BE2C (cell line): ENCODE measurements around the gene CSNK2A1.

Experiments
- DNase-seq: peaks from one replicate; pipeline ENCODE4 v3.0.0-alpha.2; 2020
- H3K27me3 ChIP-seq: fragments of 250-450 bp; sonication (Bioruptor Pico); 2 replicates; pipeline ENCODE4 v1.5.1; 2020; ENCODE audit warnings: mild to moderate bottlenecking
- H3K36me3 ChIP-seq: fragments of 250-450 bp; sonication (Bioruptor Pico); 2 replicates; pipeline ENCODE4 v1.5.1; 2020; ENCODE audit warnings: mild to moderate bottlenecking
- H3K4me1 ChIP-seq: fragments of 250-450 bp; sonication (Bioruptor Pico); 2 replicates; pipeline ENCODE4 v1.5.1; 2020
- H3K4me3 ChIP-seq: 2 replicates; pipeline ENCODE4 v1.5.1; 2011; ENCODE audit warnings: low read depth, low read length
- H3K9me3 ChIP-seq: fragments of 250-450 bp; sonication (Bioruptor Pico); 2 replicates; pipeline ENCODE4 v1.5.1; 2020
- TF ChIP-seq, protein P1 (sequence below): IDR thresholded peaks from 2 replicates; pipeline ENCODE4 v1.5.1; 2012; ENCODE audit warnings: mild to moderate bottlenecking, low read depth, low read length

Gene CSNK2A1

DNA sequence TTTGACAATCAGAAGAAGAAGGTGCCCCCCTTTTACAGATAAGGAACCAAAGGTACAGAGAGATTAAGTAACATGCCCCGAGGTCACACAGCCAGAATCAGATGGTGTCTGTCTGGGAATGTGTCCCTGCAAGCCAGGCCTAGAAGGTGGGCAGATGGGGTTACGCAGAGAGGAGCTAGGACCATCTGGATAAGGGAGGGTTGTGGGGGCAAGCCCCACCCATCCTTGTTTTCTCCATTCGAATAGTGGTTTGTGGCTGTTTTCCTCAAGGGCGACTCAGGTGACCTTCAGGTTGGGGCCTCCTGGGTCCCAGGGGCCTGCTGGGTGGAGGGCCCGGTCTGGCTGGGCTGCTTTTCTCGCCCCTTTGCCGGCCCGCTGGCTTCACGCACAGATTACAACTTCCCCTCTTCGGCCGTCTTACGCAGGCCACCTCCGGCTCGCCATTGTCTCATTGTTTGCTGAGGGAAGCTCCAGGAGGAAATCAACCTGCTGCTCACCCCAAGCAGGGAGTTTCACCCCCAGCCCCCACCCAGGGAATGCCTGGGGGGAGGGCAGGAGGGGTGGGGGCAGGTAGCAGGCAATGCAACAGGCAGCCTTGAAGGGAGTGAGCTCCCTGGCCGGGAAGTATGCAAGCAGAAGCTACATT is 30.8 kb upstream of the CSNK2A1 start:
- H3K27me3 ChIP-seq: no peaks in the 10 kb centered on the region; the same call in 1 of the 2 replicates
- H3K4me3 ChIP-seq: no peak overlapping the region
- H3K9me3 ChIP-seq: no peaks in the 10 kb centered on the region
- TF ChIP-seq, protein P1, sequence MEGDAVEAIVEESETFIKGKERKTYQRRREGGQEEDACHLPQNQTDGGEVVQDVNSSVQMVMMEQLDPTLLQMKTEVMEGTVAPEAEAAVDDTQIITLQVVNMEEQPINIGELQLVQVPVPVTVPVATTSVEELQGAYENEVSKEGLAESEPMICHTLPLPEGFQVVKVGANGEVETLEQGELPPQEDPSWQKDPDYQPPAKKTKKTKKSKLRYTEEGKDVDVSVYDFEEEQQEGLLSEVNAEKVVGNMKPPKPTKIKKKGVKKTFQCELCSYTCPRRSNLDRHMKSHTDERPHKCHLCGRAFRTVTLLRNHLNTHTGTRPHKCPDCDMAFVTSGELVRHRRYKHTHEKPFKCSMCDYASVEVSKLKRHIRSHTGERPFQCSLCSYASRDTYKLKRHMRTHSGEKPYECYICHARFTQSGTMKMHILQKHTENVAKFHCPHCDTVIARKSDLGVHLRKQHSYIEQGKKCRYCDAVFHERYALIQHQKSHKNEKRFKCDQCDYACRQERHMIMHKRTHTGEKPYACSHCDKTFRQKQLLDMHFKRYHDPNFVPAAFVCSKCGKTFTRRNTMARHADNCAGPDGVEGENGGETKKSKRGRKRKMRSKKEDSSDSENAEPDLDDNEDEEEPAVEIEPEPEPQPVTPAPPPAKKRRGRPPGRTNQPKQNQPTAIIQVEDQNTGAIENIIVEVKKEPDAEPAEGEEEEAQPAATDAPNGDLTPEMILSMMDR: no peak
- no peak for DNase-seq
- H3K36me3 ChIP-seq: no peaks in the 10 kb centered on the region
- H3K4me1 ChIP-seq: no peaks in the 10 kb centered on the region

- Histone ChIP-seq H3K27me3 (no peaks in the 10 kb centered on the region; the same call in 1 of the 2 replicates), H3K9me3 (no peaks in the 10 kb centered on the region), H3K36me3 (no peaks in the 10 kb centered on the region), H3K4me1 (no peaks in the 10 kb centered on the region), H3K4me3 (no peak overlapping the region)
- DNase-seq: no peak
- TF ChIP-seq, protein P1: no peak
Measured at GRCh38 chr20:573414-574296, 30.1 kb upstream of the CSNK2A1 start.

- Histone ChIP-seq H3K9me3 (no peaks in the 10 kb centered on the region), H3K27me3 (no peaks in the 10 kb centered on the region; the same call in 1 of the 2 replicates), H3K36me3 (no peaks in the 10 kb centered on the region), H3K4me3 (no peak overlapping the region), H3K4me1 (no peaks in the 10 kb centered on the region)
- no peak for DNase-seq
- TF ChIP-seq, protein P1: no peak
Measured at GRCh38 chr20:572727-573126, 29.1 kb upstream of the CSNK2A1 start.

GRCh38 chr20:571754-572441 is 28.3 kb upstream of the CSNK2A1 start:
- DNase-seq: no peak
- H3K4me1 ChIP-seq: no peaks in the 10 kb centered on the region
- H3K36me3 ChIP-seq: no peaks in the 10 kb centered on the region
- TF ChIP-seq, protein P1: no peak
- H3K4me3 ChIP-seq: no peak overlapping the region
- no peaks in the 10 kb centered on the region; the same call in 1 of the 2 replicates for H3K27me3 ChIP-seq
- H3K9me3 ChIP-seq: no peaks in the 10 kb centered on the region

DNA sequence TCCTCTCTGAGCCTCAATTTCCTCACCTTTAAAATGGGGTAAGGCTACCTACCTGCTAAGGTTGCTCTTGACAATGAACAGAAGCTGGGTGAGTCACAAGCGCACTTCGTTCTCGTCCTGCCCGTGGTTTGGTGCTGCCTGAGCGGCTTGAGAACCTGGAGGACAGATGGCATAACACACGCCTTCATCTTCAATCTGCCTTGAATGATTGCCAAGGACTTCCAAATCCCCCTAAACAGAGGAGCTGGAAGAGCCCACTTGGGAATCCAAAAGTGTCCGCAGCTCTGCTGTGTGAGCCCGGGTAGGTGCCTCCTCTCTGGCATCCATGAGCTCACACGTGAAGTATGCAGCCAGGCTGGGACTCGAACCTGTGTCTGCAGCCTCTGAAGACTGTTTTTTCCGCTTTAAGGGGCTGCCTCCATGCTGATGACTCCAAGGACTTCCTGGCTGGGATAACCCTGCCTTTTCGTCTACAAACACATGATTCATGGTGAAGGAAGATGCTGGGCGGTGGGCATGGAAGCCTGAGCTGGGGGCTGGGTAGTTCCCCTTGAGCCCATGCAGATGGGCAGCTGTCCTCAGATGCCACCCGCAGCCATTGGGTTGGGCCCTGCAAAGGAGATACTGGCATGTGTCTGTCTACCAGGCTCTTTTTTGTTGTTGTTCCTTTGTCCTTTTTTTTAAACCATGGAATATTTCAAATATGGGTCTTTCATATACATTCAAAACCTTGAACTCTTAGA is 25.3 kb upstream of the CSNK2A1 start:
- no peaks in the 10 kb centered on the region for H3K4me1 ChIP-seq
- no peaks in the 10 kb centered on the region; the same call in 1 of the 2 replicates for H3K27me3 ChIP-seq
- TF ChIP-seq, protein P1: no peak
- no peak for DNase-seq
- no peak overlapping the region for H3K4me3 ChIP-seq
- H3K9me3 ChIP-seq: no peaks in the 10 kb centered on the region
- H3K36me3 ChIP-seq: no peaks in the 10 kb centered on the region
